Measurements from ENCODE around the gene CACNG3. TPM values are rescaled to one million over a fixed set of nuclear protein-coding genes. Genes with fewer than 3 reads are reported as not detected.
"Not testable (repeated sequence)": the region's sequence is repeated elsewhere in the genome, so short reads cannot be mapped to it uniquely, and the experiment has no call there.

Gene CACNG3
- total RNA-seq, 2 experiments from 2014 or later: not detected

DNA sequence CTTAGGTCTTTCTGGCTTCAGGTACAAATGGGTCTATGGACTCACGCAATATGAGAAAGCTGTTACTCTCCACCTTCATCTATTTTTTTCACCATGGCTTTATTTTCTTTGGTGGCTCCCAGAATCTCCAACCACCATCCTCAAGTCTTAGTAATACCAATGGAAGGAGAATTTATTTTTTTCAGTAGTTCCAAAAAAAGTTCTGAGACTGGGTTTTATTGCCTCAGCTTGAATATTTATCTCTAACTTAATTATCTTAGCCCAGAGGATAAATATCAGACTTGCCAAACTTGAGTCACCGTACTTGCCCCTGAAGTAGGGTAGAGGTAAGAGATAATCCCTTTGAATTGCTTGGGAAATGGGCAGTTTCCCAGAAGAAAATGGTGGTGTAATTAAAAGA lies 23.2 kb upstream of the CACNG3 start:
- H3K9me3 ChIP-seq (ENCODE audit: control insufficient read depth in 1 of 2, insufficient read depth in 1 of 2, low read length in 2 of 2): peaks cover 4 to 10% of the 10 kb centered on the region in 2 experiments
- no peaks in the 10 kb centered on the region for H3K36me3 ChIP-seq (ENCODE audit: insufficient read depth, low read length)
- H3K27me3 ChIP-seq (ENCODE audit: control insufficient read depth in 1 of 2, insufficient read depth in 2 of 2, low read length in 2 of 2): peaks cover 4 to 6% of the 10 kb centered on the region in 2 experiments
- TF ChIP-seq, protein P1, sequence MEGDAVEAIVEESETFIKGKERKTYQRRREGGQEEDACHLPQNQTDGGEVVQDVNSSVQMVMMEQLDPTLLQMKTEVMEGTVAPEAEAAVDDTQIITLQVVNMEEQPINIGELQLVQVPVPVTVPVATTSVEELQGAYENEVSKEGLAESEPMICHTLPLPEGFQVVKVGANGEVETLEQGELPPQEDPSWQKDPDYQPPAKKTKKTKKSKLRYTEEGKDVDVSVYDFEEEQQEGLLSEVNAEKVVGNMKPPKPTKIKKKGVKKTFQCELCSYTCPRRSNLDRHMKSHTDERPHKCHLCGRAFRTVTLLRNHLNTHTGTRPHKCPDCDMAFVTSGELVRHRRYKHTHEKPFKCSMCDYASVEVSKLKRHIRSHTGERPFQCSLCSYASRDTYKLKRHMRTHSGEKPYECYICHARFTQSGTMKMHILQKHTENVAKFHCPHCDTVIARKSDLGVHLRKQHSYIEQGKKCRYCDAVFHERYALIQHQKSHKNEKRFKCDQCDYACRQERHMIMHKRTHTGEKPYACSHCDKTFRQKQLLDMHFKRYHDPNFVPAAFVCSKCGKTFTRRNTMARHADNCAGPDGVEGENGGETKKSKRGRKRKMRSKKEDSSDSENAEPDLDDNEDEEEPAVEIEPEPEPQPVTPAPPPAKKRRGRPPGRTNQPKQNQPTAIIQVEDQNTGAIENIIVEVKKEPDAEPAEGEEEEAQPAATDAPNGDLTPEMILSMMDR (IDR thresholded peaks at IDR 0.05): no peak
- H3K4me1 Mint-ChIP-seq (ENCODE audit: low read depth): no peaks in the 10 kb centered on the region
- no peak for DNase-seq
- H3K4me1 ChIP-seq (ENCODE audit: insufficient read depth, low read length): no peaks in the 10 kb centered on the region
- H3K4me3 Mint-ChIP-seq: no peak overlapping the region
- no peak overlapping the region for H3K4me3 ChIP-seq (ENCODE audit: low read length)
- H3K27ac Mint-ChIP-seq: no peak overlapping the region
- peaks cover 21% of the 10 kb centered on the region for H3K27me3 Mint-ChIP-seq
- ChIA-PET CTCF (no interaction called here), POLR2A (no interaction called here)
- intact Hi-C loops (cut with DNase I, micrococcal nuclease): no loop called here
- H3K36me3 Mint-ChIP-seq (ENCODE audit: low read depth): no peaks in the 10 kb centered on the region
- no peak overlapping the region for H3K27ac ChIP-seq (ENCODE audit: low read depth in 1 of 2, low read length in 2 of 2)
- ATAC-seq (ENCODE audit: poor library complexity): no peak
- no peaks in the 10 kb centered on the region for H3K9me3 Mint-ChIP-seq

DNA sequence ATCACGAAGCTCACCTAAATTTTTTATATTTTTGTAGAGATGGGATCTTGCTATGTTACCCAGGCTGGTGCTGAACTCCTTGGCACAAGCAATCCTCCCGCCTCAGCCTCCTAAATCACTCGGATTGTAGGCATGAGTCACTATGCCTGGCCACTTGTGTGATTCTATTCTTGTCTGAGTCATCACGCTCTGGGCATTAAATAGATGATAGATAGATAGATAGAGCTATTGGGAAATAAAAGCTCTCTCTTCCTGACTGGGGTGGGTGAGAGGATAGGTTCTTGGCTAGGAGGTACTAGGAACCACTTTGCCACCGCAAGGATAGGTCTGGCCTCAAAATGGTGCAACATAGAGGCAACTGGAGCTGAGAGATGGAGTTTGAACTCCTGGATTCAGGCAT lies 21.4 kb upstream of the CACNG3 start:
- Histone ChIP-seq H3K36me3 (ENCODE audit: insufficient read depth, low read length) (no peaks in the 10 kb centered on the region), H3K4me3 (ENCODE audit: low read length) (no peak overlapping the region), H3K4me1 (ENCODE audit: insufficient read depth, low read length) (no peaks in the 10 kb centered on the region), H3K9me3 (ENCODE audit: control insufficient read depth in 1 of 2, insufficient read depth in 1 of 2, low read length in 2 of 2) (peaks cover 10 to 19% of the 10 kb centered on the region in 2 experiments), H3K27me3 (ENCODE audit: control insufficient read depth in 1 of 2, insufficient read depth in 2 of 2, low read length in 2 of 2) (peaks cover 4 to 6% of the 10 kb centered on the region in 2 experiments), H3K27ac (ENCODE audit: low read depth in 1 of 2, low read length in 2 of 2) (no peak overlapping the region)
- DNase-seq (no peak), ATAC-seq (ENCODE audit: poor library complexity) (no peak)
- H3K4me3 Mint-ChIP-seq: no peak overlapping the region
- POLR2A ChIA-PET: no interaction called here
- intact Hi-C loops (cut with DNase I, micrococcal nuclease): no loop called here
- H3K4me1 Mint-ChIP-seq (ENCODE audit: low read depth): no peaks in the 10 kb centered on the region
- TF ChIP-seq, protein P1 (IDR thresholded peaks at IDR 0.05): no peak
- CTCF ChIA-PET: no interaction called here
- H3K9me3 Mint-ChIP-seq: peaks cover 2% of the 10 kb centered on the region
- no peak overlapping the region for H3K27ac Mint-ChIP-seq
- peaks cover 17% of the 10 kb centered on the region for H3K27me3 Mint-ChIP-seq
- H3K36me3 Mint-ChIP-seq (ENCODE audit: low read depth): no peaks in the 10 kb centered on the region

DNA sequence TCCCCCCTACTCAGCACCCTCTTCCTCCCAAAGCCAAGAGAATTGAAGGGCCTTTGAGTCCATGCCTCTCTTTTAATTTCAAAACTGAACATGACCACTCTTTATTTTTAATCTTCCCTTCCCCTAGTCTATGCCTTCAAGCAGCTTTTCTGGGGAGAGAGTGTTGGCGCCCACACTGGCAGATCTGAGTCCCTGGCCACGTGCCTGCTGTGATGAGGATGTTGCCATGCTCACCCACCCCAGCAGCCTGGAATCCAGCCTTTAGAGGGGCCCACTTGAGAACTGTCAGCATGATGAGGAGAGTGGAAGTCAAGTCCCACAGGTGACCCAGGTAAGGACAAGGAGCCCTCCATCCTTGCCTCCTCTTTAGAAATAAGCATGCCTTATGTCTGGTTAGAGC lies 20.3 kb upstream of the CACNG3 start:
- H3K4me1 ChIP-seq (ENCODE audit: insufficient read depth, low read length): no peaks in the 10 kb centered on the region
- no peaks in the 10 kb centered on the region for H3K4me1 Mint-ChIP-seq (ENCODE audit: low read depth)
- no peak for DNase-seq
- H3K27me3 ChIP-seq (ENCODE audit: control insufficient read depth in 1 of 2, insufficient read depth in 2 of 2, low read length in 2 of 2): peaks cover 2 to 6% of the 10 kb centered on the region in 2 experiments
- H3K27me3 Mint-ChIP-seq: peaks cover 15% of the 10 kb centered on the region
- H3K36me3 ChIP-seq (ENCODE audit: insufficient read depth, low read length): no peaks in the 10 kb centered on the region
- no peak overlapping the region for H3K27ac ChIP-seq (ENCODE audit: low read depth in 1 of 2, low read length in 2 of 2)
- H3K4me3 Mint-ChIP-seq: no peak overlapping the region
- ChIA-PET CTCF (no interaction called here), POLR2A (no interaction called here)
- H3K27ac Mint-ChIP-seq: no peak overlapping the region
- peaks cover 2% of the 10 kb centered on the region for H3K9me3 Mint-ChIP-seq
- H3K36me3 Mint-ChIP-seq (ENCODE audit: low read depth): no peaks in the 10 kb centered on the region
- H3K4me3 ChIP-seq (ENCODE audit: low read length): no peak overlapping the region
- peaks cover 10 to 19% of the 10 kb centered on the region in 2 experiments for H3K9me3 ChIP-seq (ENCODE audit: control insufficient read depth in 1 of 2, insufficient read depth in 1 of 2, low read length in 2 of 2)
- TF ChIP-seq, protein P1 (IDR thresholded peaks at IDR 0.05): no peak
- ATAC-seq (ENCODE audit: poor library complexity): no peak
- intact Hi-C loops (cut with DNase I, micrococcal nuclease): no loop called here

DNA sequence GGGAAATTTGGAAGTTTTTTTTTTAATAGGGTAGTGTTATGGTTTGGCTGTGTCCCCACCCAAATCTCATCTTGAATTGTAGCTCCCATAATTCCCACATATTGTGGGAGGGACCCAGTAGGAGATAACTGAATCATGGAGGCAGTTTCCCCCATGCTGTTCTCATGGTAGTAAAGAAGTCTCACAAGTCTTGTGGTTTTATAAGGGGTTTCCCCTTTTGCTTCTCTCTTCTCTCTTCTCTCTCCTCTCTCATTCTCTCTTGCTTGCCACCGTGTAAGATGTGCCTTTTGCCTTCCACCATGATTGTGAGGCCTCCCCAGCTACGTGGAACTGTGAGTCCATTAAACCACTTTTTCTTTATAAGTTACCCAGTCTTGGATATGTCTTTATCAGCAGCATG lies 17.3 kb upstream of the CACNG3 start:
- intact Hi-C loops (cut with DNase I, micrococcal nuclease); H3K4me1 ChIP-seq (ENCODE audit: insufficient read depth, low read length); H3K36me3 ChIP-seq (ENCODE audit: insufficient read depth, low read length); H3K36me3 Mint-ChIP-seq (ENCODE audit: low read depth); H3K4me3 Mint-ChIP-seq; CTCF ChIA-PET; POLR2A ChIA-PET; H3K27ac ChIP-seq (ENCODE audit: low read depth in 1 of 2, low read length in 2 of 2); ATAC-seq (ENCODE audit: poor library complexity); DNase-seq; H3K27me3 Mint-ChIP-seq; H3K27me3 ChIP-seq (ENCODE audit: control insufficient read depth in 1 of 2, insufficient read depth in 2 of 2, low read length in 2 of 2); H3K27ac Mint-ChIP-seq; H3K4me3 ChIP-seq (ENCODE audit: low read length); H3K9me3 Mint-ChIP-seq; H3K4me1 Mint-ChIP-seq (ENCODE audit: low read depth): not testable (repeated sequence)
- H3K9me3 ChIP-seq (ENCODE audit: control insufficient read depth in 1 of 2, insufficient read depth in 1 of 2, low read length in 2 of 2): peaks cover 10 to 19% of the 10 kb centered on the region in 2 experiments

Data from CD4-positive, alpha-beta T cell (primary cell).